HG03045 (cell line): ENCODE data around the gene TRIM40.

ENCODE experiments used
- ATAC-seq: cut with Tn5 transposase; IDR thresholded peaks from one replicate; pipeline ENCODE4 v1.9.1; 2021; ENCODE audit warnings: mild to moderate bottlenecking, moderate library complexity; ENCODE audit not compliant: unreplicated experiment

Gene TRIM40

DNA sequence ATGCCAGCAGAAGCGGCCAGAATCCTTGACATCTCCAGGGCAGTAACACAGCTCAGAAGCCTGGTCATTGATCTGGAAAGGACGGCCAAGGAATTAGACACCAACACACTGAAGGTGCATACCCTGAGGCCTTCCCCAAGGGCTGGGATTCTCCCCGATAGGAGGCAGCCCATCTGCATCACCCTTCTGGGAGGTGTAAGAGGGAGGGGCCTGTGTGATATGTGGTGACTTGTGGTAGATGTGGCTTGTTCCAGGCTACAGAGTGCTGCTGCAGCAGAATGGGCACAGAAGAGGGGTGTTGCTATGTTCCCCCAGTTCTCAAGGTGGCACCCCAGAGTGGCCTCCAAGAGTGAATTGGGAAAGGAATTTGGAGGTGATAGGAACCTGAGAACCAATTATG is 11.2 kb downstream of the TRIM40 start:
- ATAC-seq: no peak

DNA sequence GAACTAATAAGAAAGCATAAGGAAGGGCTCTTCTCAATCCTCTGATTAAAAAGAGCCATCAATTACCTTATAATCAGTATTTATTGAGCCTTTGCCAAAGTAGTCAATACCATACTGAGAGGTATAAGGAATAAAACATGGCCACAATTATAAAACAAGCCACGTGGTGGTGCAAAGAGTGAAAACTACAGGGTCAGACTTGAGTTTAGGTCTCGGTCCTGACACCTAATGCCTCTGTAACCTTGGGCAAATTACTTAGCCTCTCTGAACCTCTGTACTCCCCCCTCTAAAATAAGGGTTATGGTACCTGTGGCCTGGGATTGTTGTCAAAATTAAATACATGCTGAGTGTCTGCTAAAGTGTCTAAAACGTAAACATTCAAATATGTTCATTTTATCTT is 13.3 kb downstream of the TRIM40 start:
- no peak for ATAC-seq

DNA sequence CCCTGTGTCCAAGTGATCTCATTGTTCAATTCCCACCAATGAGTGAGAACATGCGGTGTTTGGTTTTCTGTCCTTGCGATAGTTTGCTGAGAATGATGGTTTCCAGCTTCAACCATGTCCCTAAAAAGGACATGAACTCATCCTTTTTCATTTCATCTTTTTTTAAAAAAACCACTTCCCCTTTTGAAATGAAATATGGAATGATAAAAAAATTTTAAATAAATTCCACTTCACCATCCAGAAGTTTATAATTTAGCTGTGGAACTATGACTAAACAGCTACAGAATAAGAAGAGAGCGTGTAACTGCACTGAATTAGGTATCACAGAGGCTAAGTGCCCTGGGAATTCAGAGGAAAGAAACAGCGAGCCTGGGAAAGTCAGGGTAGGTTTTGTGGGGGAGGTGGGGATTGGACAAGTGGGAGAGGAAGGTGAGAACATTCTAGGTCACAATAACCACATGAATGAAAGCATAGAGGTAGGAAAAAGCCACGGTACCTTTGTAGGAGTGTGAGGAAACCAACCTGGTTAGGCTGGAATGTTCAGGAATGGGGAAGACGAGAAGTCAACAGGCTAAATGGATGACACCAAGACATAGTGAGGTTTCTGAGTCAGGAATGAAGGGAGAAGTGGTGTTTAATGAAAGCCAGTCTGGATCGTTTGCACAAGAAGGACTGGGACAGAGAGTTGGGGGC is 14.1 kb downstream of the TRIM40 start:
- no peak for ATAC-seq

- no peak for ATAC-seq
Measured at GRCh38 chr6:30150671-30151395, 14.9 kb downstream of the TRIM40 start.

DNA sequence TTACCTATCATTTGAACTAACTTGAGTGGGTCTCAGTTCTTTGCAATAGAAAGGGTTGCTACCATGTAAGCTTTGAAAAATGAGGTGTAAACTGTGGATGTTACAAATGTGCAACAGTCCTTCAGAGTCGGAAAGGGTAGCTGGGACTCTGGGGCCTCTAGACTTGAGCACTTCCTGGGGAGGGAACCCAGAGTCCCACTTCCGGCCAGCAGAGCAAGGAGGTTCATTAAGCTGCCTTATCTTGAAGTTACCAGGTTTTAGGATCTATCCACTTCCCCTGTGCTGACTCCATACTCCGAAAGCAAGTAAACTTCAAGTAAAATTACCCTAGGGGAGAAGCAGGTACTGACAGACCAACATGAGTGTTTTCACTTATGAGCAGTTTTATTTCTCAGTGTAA is 15.6 kb downstream of the TRIM40 start:
- ATAC-seq: no peak

GRCh38 chr6:30152016-30152673 is 16.2 kb downstream of the TRIM40 start:
- no peak for ATAC-seq

- no peak for ATAC-seq
Measured at GRCh38 chr6:30152910-30153610, 17.1 kb downstream of the TRIM40 start.

GRCh38 chr6:30154061-30154460 is 18.1 kb downstream of the TRIM40 start:
- ATAC-seq: no peak

- ATAC-seq: no peak
Measured at GRCh38 chr6:30154709-30155519, 19.0 kb downstream of the TRIM40 start.

DNA sequence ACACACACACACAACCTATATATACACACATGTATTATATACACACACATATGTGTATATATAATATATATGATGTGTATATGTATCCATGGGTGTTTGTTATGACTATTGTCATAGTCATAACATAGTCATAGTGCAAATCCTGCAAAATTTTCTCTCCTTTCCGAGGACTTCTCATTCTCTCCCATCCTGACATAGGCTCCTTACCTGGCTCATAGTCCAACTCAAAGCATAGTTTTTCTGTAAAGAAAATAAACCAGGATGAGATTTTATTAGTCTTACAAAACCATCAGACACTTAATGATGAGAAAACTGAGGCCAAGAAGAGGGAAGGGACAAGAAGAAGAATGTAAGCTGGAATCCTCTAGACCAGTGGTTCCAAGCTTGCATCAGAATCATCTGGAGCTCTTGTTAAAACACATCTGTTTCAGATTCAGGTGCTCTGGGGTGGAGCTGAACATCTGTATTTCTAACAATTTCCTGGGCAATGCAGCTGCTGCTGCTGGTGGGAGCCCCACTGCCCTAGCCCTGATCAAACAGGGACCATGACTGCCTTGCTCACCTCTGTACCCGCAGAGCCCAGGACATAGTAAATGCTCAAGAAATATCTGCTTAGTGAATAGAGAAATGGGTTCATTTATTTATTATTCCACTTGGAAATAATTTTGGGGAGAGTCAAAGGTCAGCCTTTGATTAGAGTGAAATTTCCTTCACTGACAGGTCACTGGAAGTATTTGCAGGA is 19.8 kb downstream of the TRIM40 start:
- no peak for ATAC-seq

DNA sequence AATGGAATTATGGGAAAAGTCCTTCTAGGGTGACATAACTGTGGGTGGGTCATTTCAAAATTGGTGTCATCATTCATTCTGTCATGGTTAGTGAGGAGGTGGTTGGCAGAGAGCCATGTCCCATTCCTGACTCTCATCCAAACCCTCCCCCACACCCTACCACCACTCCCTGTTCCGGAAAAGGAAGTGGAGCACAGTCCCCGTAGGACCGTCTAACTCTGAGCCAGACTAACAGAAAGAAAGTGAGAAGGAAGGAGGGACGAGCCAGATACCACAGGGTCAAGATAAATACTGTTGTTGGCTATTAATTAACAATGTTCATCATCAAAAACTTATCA is 20.3 kb downstream of the TRIM40 start:
- no peak for ATAC-seq

DNA sequence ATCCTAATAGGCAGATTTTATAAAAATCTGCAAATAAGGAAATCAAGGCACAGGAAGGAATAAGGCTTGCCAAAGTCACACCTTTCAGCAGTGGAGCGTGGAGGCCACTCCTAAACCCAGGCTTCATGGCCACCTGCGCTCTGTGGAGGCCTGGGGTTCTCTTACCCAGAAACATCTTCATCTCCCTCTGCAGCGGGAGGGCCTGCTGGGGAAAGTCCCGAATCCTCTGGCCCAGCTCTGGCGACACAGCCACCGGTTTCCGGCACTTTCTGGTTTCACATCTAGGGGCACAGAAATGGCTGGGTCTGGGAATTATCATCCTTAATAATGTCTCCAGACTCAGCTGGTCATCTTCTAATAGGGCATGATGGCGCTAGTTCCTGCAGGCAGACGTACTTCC is 20.8 kb downstream of the TRIM40 start:
- no peak for ATAC-seq

- no peak for ATAC-seq
Measured at GRCh38 chr6:30157581-30157980, 21.6 kb downstream of the TRIM40 start.

- ATAC-seq: no peak
Measured at GRCh38 chr6:30157999-30158398, 22.1 kb downstream of the TRIM40 start.

DNA sequence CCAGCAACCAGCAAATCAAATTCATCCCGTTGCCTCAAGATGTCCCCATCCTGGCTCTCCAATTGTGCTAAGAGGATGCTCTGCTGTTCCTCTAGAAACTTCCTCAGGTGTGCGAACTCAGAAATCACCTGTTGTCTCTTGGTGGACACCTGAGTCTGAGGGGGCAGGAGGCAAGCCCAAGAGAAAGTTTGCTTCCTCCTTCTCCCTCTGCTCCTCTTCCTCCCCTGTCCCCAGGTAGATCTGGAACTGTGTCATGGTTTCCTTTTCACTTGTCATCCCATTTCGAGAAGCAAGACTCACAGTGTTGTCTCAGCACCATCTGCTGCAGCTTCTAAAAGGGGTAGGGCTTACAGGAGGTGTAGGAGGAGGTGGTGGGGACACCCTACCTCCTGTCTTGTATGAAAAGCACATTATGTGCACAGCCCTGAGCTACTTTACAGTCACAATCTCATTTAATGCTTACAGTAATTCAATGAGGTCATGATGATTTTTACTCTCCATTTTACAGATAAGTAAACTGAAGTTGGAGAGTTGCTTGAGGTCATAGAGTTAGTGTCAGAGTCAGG is 22.6 kb downstream of the TRIM40 start:
- no peak for ATAC-seq

GRCh38 chr6:30160008-30160784 is 24.3 kb downstream of the TRIM40 start:
- no peak for ATAC-seq

GRCh38 chr6:30160785-30161531 is 25.0 kb downstream of the TRIM40 start, which contains the start of gene TRIM10:
TRIM10 (minus strand) TSS chr6:30161211; CDS start chr6:30160858, 353 bp downstream.
- no peak for ATAC-seq
